Loucy (cell line): Measurements from ENCODE around the gene METRNL.
A peak's percentile ranks its signal among the peaks of the same experiment; 100 is the strongest.

Source experiments
- H2AFZ ChIP-seq: fragments of 200-600 bp; sonication (generic); 2 replicates; pipeline ENCODE4 v1.6.0; 2016; ENCODE audit warnings: antibody characterized with exemption, mild to moderate bottlenecking, low read length, moderate library complexity
- H3F3A ChIP-seq: fragments of 200-600 bp; 2 replicates; pipeline ENCODE4 v1.6.0; 2016; ENCODE audit warnings: antibody characterized with exemption, low read depth, mild to moderate bottlenecking
- H3K27me3 ChIP-seq: fragments of 200-600 bp; sonication (generic); 2 replicates; pipeline ENCODE4 v1.6.1; 2014; ENCODE audit warnings: low read length, mild to moderate bottlenecking; ENCODE audit not compliant: insufficient read depth, poor library complexity, severe bottlenecking
- H3K36me3 ChIP-seq: fragments of 200-600 bp; sonication (generic); 2 replicates; pipeline ENCODE4 v1.6.1; 2016; ENCODE audit warnings: low read length; ENCODE audit not compliant: insufficient read depth
- H3K4me1 ChIP-seq: fragments of 200-600 bp; sonication (generic); 2 replicates; pipeline ENCODE4 v1.5.1; 2014; ENCODE audit warnings: low read length, mild to moderate bottlenecking; ENCODE audit not compliant: insufficient read depth, poor library complexity, severe bottlenecking
- H3K4me2 ChIP-seq: fragments of 200-600 bp; sonication (generic); 2 replicates; pipeline ENCODE4 v1.6.0; 2014; ENCODE audit warnings: antibody characterized with exemption, low read length, low read depth, mild to moderate bottlenecking; ENCODE audit not compliant: poor library complexity, severe bottlenecking
- H3K4me3 ChIP-seq: fragments of 200-600 bp; sonication (generic); 2 replicates; pipeline ENCODE4 v1.5.1; 2014; ENCODE audit warnings: low read length, mild to moderate bottlenecking, mixed read lengths; ENCODE audit not compliant: poor library complexity, severe bottlenecking
- H3K79me2 ChIP-seq: fragments of 200-600 bp; sonication (generic); 2 replicates; pipeline ENCODE4 v1.6.1; 2014; ENCODE audit warnings: low read length; ENCODE audit not compliant: insufficient read depth
- H3K9ac ChIP-seq: fragments of 200-600 bp; sonication (generic); 2 replicates; pipeline ENCODE4 v1.6.0; 2014; ENCODE audit warnings: mild to moderate bottlenecking, low read depth, low read length, moderate library complexity; ENCODE audit not compliant: poor library complexity, severe bottlenecking
- H3K9me2 ChIP-seq: fragments of 200-600 bp; sonication (generic); replicated peaks from 2 replicates; pipeline ENCODE4 v1.6.1; 2016; ENCODE audit warnings: low read depth, low read length, mixed read lengths
- H3K9me3 ChIP-seq: fragments of 200-600 bp; sonication (generic); 2 replicates; pipeline ENCODE4 v1.6.1; 2014; ENCODE audit warnings: mild to moderate bottlenecking, antibody characterized with exemption, low read length, low read depth; ENCODE audit not compliant: insufficient read depth
- H4K20me1 ChIP-seq: fragments of 200-600 bp; sonication (generic); 2 replicates; pipeline ENCODE4 v1.6.0; 2014; ENCODE audit warnings: antibody characterized with exemption, low read length, mild to moderate bottlenecking; ENCODE audit not compliant: insufficient read depth, poor library complexity, severe bottlenecking
- EZH2phosphoT487 ChIP-seq: fragments of 200-600 bp; IDR thresholded peaks from 2 replicates; pipeline ENCODE4 v1.6.1; 2018; ENCODE audit warnings: antibody characterized with exemption, mild to moderate bottlenecking, moderate library complexity, borderline replicate concordance
- TF ChIP-seq, protein P1 (sequence below): fragments of 200-600 bp; sonication (generic); conservative IDR thresholded peaks from 2 replicates; pipeline ENCODE4 v1.5.1; 2014; ENCODE audit warnings: mild to moderate bottlenecking, antibody characterized with exemption, low read length

The METRNL gene

GRCh38 chr17:83062011-83062817, 17.2 kb upstream of the METRNL start:
- no peak overlapping the region for H2AFZ ChIP-seq
- no peaks in the 10 kb centered on the region for H3K4me1 ChIP-seq
- no peaks in the 10 kb centered on the region for H3K9me2 ChIP-seq
- H3K36me3 ChIP-seq = no peaks in the 10 kb centered on the region
- no peaks in the 10 kb centered on the region for H3K79me2 ChIP-seq
- no peak overlapping the region for H3K9ac ChIP-seq
- no peaks in the 10 kb centered on the region for H3K27me3 ChIP-seq
- no peaks in the 10 kb centered on the region for H4K20me1 ChIP-seq
- H3K9me3 ChIP-seq = no peaks in the 10 kb centered on the region
- peak overlapping the region; percentile 0 for H3K4me2 ChIP-seq
- no peak overlapping the region for H3K4me3 ChIP-seq
- H3F3A ChIP-seq = no peaks in the 10 kb centered on the region
- no peak for TF ChIP-seq EZH2phosphoT487
- TF ChIP-seq, protein P1, sequence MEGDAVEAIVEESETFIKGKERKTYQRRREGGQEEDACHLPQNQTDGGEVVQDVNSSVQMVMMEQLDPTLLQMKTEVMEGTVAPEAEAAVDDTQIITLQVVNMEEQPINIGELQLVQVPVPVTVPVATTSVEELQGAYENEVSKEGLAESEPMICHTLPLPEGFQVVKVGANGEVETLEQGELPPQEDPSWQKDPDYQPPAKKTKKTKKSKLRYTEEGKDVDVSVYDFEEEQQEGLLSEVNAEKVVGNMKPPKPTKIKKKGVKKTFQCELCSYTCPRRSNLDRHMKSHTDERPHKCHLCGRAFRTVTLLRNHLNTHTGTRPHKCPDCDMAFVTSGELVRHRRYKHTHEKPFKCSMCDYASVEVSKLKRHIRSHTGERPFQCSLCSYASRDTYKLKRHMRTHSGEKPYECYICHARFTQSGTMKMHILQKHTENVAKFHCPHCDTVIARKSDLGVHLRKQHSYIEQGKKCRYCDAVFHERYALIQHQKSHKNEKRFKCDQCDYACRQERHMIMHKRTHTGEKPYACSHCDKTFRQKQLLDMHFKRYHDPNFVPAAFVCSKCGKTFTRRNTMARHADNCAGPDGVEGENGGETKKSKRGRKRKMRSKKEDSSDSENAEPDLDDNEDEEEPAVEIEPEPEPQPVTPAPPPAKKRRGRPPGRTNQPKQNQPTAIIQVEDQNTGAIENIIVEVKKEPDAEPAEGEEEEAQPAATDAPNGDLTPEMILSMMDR = no peak

GRCh38 chr17:83062818-83063671, 16.4 kb upstream of the METRNL start:
- H3K9me2 ChIP-seq = no peaks in the 10 kb centered on the region
- H4K20me1 ChIP-seq = no peaks in the 10 kb centered on the region
- H3K9ac ChIP-seq = no peak overlapping the region
- no peak overlapping the region for H3K4me3 ChIP-seq
- no peaks in the 10 kb centered on the region for H3K9me3 ChIP-seq
- H3K79me2 ChIP-seq = no peaks in the 10 kb centered on the region
- H3K36me3 ChIP-seq = no peaks in the 10 kb centered on the region
- H3K4me1 ChIP-seq = no peaks in the 10 kb centered on the region
- no peak overlapping the region for H2AFZ ChIP-seq
- TF ChIP-seq EZH2phosphoT487 = no peak
- TF ChIP-seq, protein P1 = no peak
- no peaks in the 10 kb centered on the region for H3F3A ChIP-seq
- H3K27me3 ChIP-seq = no peaks in the 10 kb centered on the region
- peak overlapping the region; percentile 0 for H3K4me2 ChIP-seq

DNA sequence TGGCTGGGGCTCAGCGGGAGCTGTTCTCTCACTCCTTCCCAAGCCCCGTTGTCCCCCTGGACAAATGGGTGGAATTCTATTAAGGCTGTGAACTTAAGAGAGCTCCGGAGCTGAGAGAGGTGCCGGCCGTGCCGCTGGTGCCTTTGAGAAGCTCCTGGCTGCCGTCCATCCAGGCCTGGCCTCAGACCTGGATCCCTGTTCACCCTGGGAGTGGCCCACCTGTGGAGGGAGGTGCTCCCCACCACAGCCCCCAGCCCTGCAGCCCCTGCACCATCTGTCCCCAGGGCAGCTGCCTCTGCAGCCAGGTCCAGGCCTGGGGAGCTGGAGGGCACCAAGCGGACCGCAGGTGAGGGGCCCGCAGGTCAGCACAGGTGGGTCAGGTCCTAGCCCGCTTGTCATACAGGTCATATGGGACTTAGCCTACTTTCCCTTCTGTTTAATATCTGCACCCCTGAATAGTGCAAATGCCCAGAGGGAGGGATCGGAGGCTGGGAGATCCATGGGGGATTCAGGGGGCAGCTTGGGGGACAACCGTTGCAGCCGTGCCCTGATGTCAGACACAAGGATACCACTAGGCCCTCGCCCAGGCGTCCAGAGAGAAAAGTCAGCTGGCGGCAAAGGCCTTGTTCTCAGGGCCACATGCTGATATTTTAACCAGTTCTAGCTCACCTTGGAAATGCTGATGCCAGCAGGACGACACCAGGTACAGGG, 15.2 kb upstream of the METRNL start:
- Histone ChIP-seq H3K36me3 (no peaks in the 10 kb centered on the region), H3K9me2 (no peaks in the 10 kb centered on the region), H4K20me1 (no peaks in the 10 kb centered on the region), H2AFZ (no peak overlapping the region), H3K4me2 (no peak overlapping the region), H3K27me3 (no peaks in the 10 kb centered on the region), H3K79me2 (no peaks in the 10 kb centered on the region), H3K9ac (no peak overlapping the region), H3F3A (no peaks in the 10 kb centered on the region), H3K9me3 (no peaks in the 10 kb centered on the region), H3K4me3 (no peak overlapping the region), H3K4me1 (peaks cover 4% of the 10 kb centered on the region)
- TF ChIP-seq EZH2phosphoT487 = no peak
- TF ChIP-seq, protein P1 = no peak
